ENCODE results near the gene MGMT. TPM values are rescaled to one million over a fixed set of nuclear protein-coding genes. Genes with fewer than 3 reads are reported as not detected.

MGMT gene
- total RNA-seq, 2 experiments from 2014 or later = 9.0 to 9.6 TPM

- H3K9me3 Mint-ChIP-seq = peaks cover 2% of the 10 kb centered on the region
- DNase-seq = no peak
- H3K27ac ChIP-seq (ENCODE audit: low read depth in 1 of 2, low read length in 2 of 2) = no peak overlapping the region
- H3K9me3 ChIP-seq (ENCODE audit: control insufficient read depth in 1 of 2, insufficient read depth in 1 of 2, low read length in 2 of 2) = peaks cover 0 to 17% of the 10 kb centered on the region in 2 experiments
- peaks cover 72% of the 10 kb centered on the region for H3K36me3 Mint-ChIP-seq (ENCODE audit: low read depth)
- TF ChIP-seq, protein P1, sequence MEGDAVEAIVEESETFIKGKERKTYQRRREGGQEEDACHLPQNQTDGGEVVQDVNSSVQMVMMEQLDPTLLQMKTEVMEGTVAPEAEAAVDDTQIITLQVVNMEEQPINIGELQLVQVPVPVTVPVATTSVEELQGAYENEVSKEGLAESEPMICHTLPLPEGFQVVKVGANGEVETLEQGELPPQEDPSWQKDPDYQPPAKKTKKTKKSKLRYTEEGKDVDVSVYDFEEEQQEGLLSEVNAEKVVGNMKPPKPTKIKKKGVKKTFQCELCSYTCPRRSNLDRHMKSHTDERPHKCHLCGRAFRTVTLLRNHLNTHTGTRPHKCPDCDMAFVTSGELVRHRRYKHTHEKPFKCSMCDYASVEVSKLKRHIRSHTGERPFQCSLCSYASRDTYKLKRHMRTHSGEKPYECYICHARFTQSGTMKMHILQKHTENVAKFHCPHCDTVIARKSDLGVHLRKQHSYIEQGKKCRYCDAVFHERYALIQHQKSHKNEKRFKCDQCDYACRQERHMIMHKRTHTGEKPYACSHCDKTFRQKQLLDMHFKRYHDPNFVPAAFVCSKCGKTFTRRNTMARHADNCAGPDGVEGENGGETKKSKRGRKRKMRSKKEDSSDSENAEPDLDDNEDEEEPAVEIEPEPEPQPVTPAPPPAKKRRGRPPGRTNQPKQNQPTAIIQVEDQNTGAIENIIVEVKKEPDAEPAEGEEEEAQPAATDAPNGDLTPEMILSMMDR (IDR thresholded peaks at IDR 0.05) = no peak
- peaks cover 4% of the 10 kb centered on the region for H3K4me1 Mint-ChIP-seq (ENCODE audit: low read depth)
- POLR2A ChIA-PET = no interaction called here
- H3K27me3 Mint-ChIP-seq = no peaks in the 10 kb centered on the region
- no peaks in the 10 kb centered on the region for H3K36me3 ChIP-seq (ENCODE audit: insufficient read depth, low read length)
- no peak overlapping the region for H3K27ac Mint-ChIP-seq
- no peak overlapping the region for H3K4me3 ChIP-seq (ENCODE audit: low read length)
- CTCF ChIA-PET = no interaction called here
- H3K4me3 Mint-ChIP-seq = no peak overlapping the region
- no peak for ATAC-seq (ENCODE audit: poor library complexity)
- intact Hi-C loops (cut with DNase I, micrococcal nuclease) = no loop called here
- H3K27me3 ChIP-seq (ENCODE audit: control insufficient read depth in 1 of 2, insufficient read depth in 2 of 2, low read length in 2 of 2) = no peaks in the 10 kb centered on the region
- H3K4me1 ChIP-seq (ENCODE audit: insufficient read depth, low read length) = no peaks in the 10 kb centered on the region
Measured at GRCh38 chr10:129605986-129606518, 139.0 kb downstream of the MGMT start.

- H3K27ac Mint-ChIP-seq = no peak overlapping the region
- Histone ChIP-seq H3K27me3 (ENCODE audit: control insufficient read depth in 1 of 2, insufficient read depth in 2 of 2, low read length in 2 of 2) (no peaks in the 10 kb centered on the region), H3K9me3 (ENCODE audit: control insufficient read depth in 1 of 2, insufficient read depth in 1 of 2, low read length in 2 of 2) (peaks cover 0 to 17% of the 10 kb centered on the region in 2 experiments), H3K36me3 (ENCODE audit: insufficient read depth, low read length) (no peaks in the 10 kb centered on the region), H3K4me3 (ENCODE audit: low read length) (no peak overlapping the region), H3K4me1 (ENCODE audit: insufficient read depth, low read length) (no peaks in the 10 kb centered on the region), H3K27ac (ENCODE audit: low read depth in 1 of 2, low read length in 2 of 2) (no peak overlapping the region)
- DNase-seq = no peak
- peaks cover 74% of the 10 kb centered on the region for H3K36me3 Mint-ChIP-seq (ENCODE audit: low read depth)
- H3K27me3 Mint-ChIP-seq = no peaks in the 10 kb centered on the region
- intact Hi-C loops (cut with DNase I, micrococcal nuclease) = no loop called here
- TF ChIP-seq, protein P1 (IDR thresholded peaks at IDR 0.05) = no peak
- H3K4me1 Mint-ChIP-seq (ENCODE audit: low read depth) = peaks cover 4% of the 10 kb centered on the region
- H3K9me3 Mint-ChIP-seq = peaks cover 2% of the 10 kb centered on the region
- H3K4me3 Mint-ChIP-seq = no peak overlapping the region
- ATAC-seq (ENCODE audit: poor library complexity) = no peak
- ChIA-PET POLR2A (no interaction called here), CTCF (no interaction called here)
Measured at GRCh38 chr10:129607607-129608109, 140.6 kb downstream of the MGMT start.

DNA sequence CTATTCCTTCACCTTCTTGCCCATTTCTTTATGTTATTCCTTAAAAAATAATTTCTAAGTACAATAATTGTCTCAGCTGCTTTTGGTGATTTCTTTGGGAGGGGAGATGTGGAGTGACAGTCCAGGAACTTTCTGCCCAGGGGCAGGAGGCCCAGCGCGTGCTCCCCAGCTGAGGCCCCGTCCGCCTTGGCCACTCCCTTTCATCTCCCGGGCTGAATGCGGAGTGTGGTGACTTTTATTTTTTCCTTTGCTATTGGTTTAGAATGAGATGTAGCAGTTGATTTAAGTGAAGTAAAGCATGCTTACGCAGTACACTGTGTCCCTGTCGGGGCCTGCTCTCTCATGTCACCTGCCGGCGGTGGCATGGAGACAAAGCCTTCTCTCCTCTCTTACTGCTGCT lies 141.6 kb downstream of the MGMT start:
- H3K27me3 ChIP-seq (ENCODE audit: control insufficient read depth in 1 of 2, insufficient read depth in 2 of 2, low read length in 2 of 2) = no peaks in the 10 kb centered on the region
- Mint-ChIP-seq H3K27me3 (no peaks in the 10 kb centered on the region), H3K36me3 (ENCODE audit: low read depth) (peaks cover 69% of the 10 kb centered on the region), H3K4me1 (ENCODE audit: low read depth) (peaks cover 4% of the 10 kb centered on the region), H3K27ac (no peak overlapping the region), H3K9me3 (peaks cover 6% of the 10 kb centered on the region), H3K4me3 (no peak overlapping the region)
- ChIA-PET POLR2A (no interaction called here), CTCF (no interaction called here)
- no peaks in the 10 kb centered on the region for H3K36me3 ChIP-seq (ENCODE audit: insufficient read depth, low read length)
- no peak for DNase-seq
- no peaks in the 10 kb centered on the region for H3K4me1 ChIP-seq (ENCODE audit: insufficient read depth, low read length)
- no peak overlapping the region for H3K27ac ChIP-seq (ENCODE audit: low read depth in 1 of 2, low read length in 2 of 2)
- TF ChIP-seq, protein P1 (IDR thresholded peaks at IDR 0.05) = no peak
- H3K4me3 ChIP-seq (ENCODE audit: low read length) = no peak overlapping the region
- intact Hi-C loops (cut with DNase I, micrococcal nuclease) = no loop called here
- no peak for ATAC-seq (ENCODE audit: poor library complexity)
- H3K9me3 ChIP-seq (ENCODE audit: control insufficient read depth in 1 of 2, insufficient read depth in 1 of 2, low read length in 2 of 2) = peaks cover 0 to 20% of the 10 kb centered on the region in 2 experiments
